OCI-LY3 (cell line): ENCODE results near the gene CCR9.

Source experiments
- H2AFZ ChIP-seq: fragments of 200-600, 300-600 bp; shearing (Covaris generic); 2 replicates; pipeline ENCODE4 v1.6.0; 2014; ENCODE audit warnings: antibody characterized with exemption, low read depth, low read length
- H3K27ac ChIP-seq: fragments of 200-600, 300-600 bp; sonication (generic); 2 replicates; pipeline ENCODE4 v1.5.1; 2014; ENCODE audit warnings: mild to moderate bottlenecking, low read length, moderate library complexity, mixed read lengths
- H3K27me3 ChIP-seq: fragments of 200-600, 300-600 bp; sonication (generic); 2 replicates; pipeline ENCODE4 v1.6.1; 2014; ENCODE audit warnings: low read depth, low read length, mixed read lengths
- H3K36me3 ChIP-seq: fragments of 200-600, 300-600 bp; sonication (generic); replicated peaks from 2 replicates; pipeline ENCODE3; 2014; ENCODE audit warnings: low read depth, low read length, mixed read lengths
- H3K4me1 ChIP-seq: fragments of 300-600, 200-600 bp; sonication (generic); 2 replicates; pipeline ENCODE4 v1.6.1; 2014; ENCODE audit warnings: low read length, mixed read lengths
- H3K4me2 ChIP-seq: fragments of 200-600, 300-600 bp; sonication (generic); 2 replicates; pipeline ENCODE4 v1.6.1; 2014; ENCODE audit warnings: low read length, mixed read lengths
- H3K4me3 ChIP-seq: fragments of 300-600, 200-600 bp; sonication (generic); 2 replicates; pipeline ENCODE4 v1.5.1; 2014; ENCODE audit warnings: antibody characterized with exemption, mild to moderate bottlenecking, low read length, moderate library complexity
- H3K79me2 ChIP-seq: fragments of 300-600, 200-600 bp; shearing (Covaris generic); 2 replicates; pipeline ENCODE4 v1.6.1; 2014; ENCODE audit warnings: mild to moderate bottlenecking, low read length, mixed read lengths
- H3K9ac ChIP-seq: fragments of 300-600, 200-600 bp; shearing (Covaris generic); 2 replicates; pipeline ENCODE4 v1.6.0; 2014; ENCODE audit warnings: mild to moderate bottlenecking, low read length, moderate library complexity
- H3K9me3 ChIP-seq: fragments of 200-600, 300-600 bp; shearing (Covaris generic); 2 replicates; pipeline ENCODE4 v1.6.1; 2014; ENCODE audit warnings: low read length, mixed read lengths; ENCODE audit not compliant: insufficient read depth
- H4K20me1 ChIP-seq: fragments of 200-600, 300-600 bp; sonication (generic); 2 replicates; pipeline ENCODE4 v1.6.1; 2016; ENCODE audit warnings: low read length, mixed read lengths; ENCODE audit not compliant: insufficient read depth
- CTCF ChIP-seq: fragments of 200-600, 300-600 bp; sonication (generic); IDR thresholded peaks from 2 replicates; pipeline ENCODE4 v1.5.1; 2014; ENCODE audit warnings: antibody characterized with exemption, low read length, low read depth
- EZH2phosphoT487 ChIP-seq: fragments of 200-600 bp; shearing (Covaris generic); IDR thresholded peaks from 2 replicates; pipeline ENCODE4 v1.6.1; 2018; ENCODE audit warnings: antibody characterized with exemption, mixed run types, low read depth

The CCR9 gene

GRCh38 chr3:45909542-45909941, 23.2 kb downstream of the CCR9 start:
- Histone ChIP-seq H3K9me3 (no peaks in the 10 kb centered on the region), H3K79me2 (no peaks in the 10 kb centered on the region), H3K36me3 (no peaks in the 10 kb centered on the region), H3K27me3 (peaks cover 71% of the 10 kb centered on the region), H3K4me2 (no peak overlapping the region), H3K4me3 (no peak overlapping the region), H3K4me1 (peaks cover 21% of the 10 kb centered on the region), H3K27ac (no peak overlapping the region), H3K9ac (no peak overlapping the region), H4K20me1 (peaks cover 5% of the 10 kb centered on the region; the same call in 1 of the 2 replicates), H2AFZ (no peak overlapping the region)
- TF ChIP-seq EZH2phosphoT487 (no peak), CTCF (no peak)

GRCh38 chr3:45910892-45911291, 24.5 kb downstream of the CCR9 start:
- Histone ChIP-seq H3K79me2 (no peaks in the 10 kb centered on the region), H2AFZ (no peak overlapping the region), H3K27me3 (peaks cover 84% of the 10 kb centered on the region), H3K4me3 (no peak overlapping the region), H3K36me3 (no peaks in the 10 kb centered on the region), H3K4me2 (no peak overlapping the region), H3K9me3 (no peaks in the 10 kb centered on the region), H4K20me1 (peaks cover 10% of the 10 kb centered on the region), H3K27ac (no peak overlapping the region), H3K9ac (no peak overlapping the region), H3K4me1 (peaks cover 15% of the 10 kb centered on the region)
- TF ChIP-seq EZH2phosphoT487 = no peak
- no peak for TF ChIP-seq CTCF

DNA sequence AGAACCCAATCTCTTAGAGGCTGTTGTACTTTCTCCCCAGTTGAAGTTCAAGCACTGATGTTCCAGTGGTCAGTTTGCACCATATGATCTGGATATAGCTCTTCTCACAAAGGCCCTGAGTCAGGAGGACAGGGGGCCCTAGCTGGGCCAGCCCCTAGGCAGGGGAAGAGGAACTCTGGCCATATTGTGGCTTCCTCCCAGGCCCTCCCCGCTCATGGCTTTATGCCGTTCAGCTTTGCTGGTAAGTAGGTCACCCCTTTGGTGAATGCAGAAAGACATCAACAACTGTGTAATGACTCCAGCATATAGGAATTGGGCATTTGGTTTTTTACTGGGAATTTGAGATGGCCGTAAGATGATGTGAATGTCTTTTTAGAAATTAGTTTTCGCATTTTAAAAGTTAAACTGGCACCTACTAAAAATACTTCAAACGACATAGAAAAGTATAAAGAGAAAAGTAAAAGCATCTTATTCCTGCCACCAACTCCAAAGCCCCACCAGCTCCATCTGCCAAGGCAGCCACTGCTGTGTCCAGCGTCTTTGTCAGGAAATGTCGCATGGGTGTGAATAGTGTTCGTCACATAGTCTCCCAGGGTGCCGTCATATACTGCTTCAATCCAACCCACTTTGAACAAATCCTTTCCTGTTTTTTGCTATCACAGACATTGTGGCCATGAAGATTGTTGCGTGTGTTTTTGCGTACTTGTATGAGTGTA, 25.3 kb downstream of the CCR9 start:
- Histone ChIP-seq H3K36me3 (no peaks in the 10 kb centered on the region), H3K9me3 (no peaks in the 10 kb centered on the region)
- TF ChIP-seq EZH2phosphoT487 = no peak
- TF ChIP-seq CTCF = no peak

DNA sequence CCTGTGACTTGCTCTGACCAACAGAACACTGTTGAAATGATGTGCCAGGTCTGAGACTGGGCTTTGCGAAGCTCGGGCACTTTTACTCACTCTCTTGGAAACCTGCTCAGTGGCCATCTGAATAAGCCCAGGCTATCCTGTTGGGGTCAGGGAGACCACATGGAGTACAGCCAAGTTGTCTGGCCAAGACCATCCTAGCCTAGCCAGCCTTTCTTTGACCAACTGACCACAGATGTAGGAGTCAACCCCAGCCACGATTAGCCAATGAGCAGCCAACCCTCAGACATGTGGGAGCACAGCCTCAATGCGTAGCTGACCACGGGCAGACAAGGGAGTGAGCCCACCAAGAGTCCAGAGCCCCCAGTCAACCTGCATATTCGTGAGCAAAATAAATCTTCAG, 26.1 kb downstream of the CCR9 start:
- H2AFZ ChIP-seq = no peak overlapping the region
- H3K4me1 ChIP-seq = peaks cover 20% of the 10 kb centered on the region
- no peaks in the 10 kb centered on the region for H3K9me3 ChIP-seq
- H3K27ac ChIP-seq = no peak overlapping the region
- peaks cover 17% of the 10 kb centered on the region for H4K20me1 ChIP-seq
- H3K27me3 ChIP-seq = peaks cover 75% of the 10 kb centered on the region
- H3K4me3 ChIP-seq = no peak overlapping the region
- H3K4me2 ChIP-seq = no peak overlapping the region
- no peaks in the 10 kb centered on the region for H3K79me2 ChIP-seq
- TF ChIP-seq CTCF (no peak), EZH2phosphoT487 (no peak)
- H3K36me3 ChIP-seq = no peaks in the 10 kb centered on the region
- H3K9ac ChIP-seq = no peak overlapping the region

More for the DNA sequence above, 25.3 kb downstream of the CCR9 start:
- Histone ChIP-seq H3K4me2 (no peak overlapping the region), H2AFZ (no peak overlapping the region), H3K27ac (no peak overlapping the region), H3K9ac (no peak overlapping the region), H3K79me2 (no peaks in the 10 kb centered on the region), H3K4me1 (peaks cover 20% of the 10 kb centered on the region), H4K20me1 (peaks cover 14% of the 10 kb centered on the region), H3K4me3 (no peak overlapping the region), H3K27me3 (peaks cover 82% of the 10 kb centered on the region)
